Progenitor cell of endocrine pancreas (in vitro differentiated cells): Measurements from ENCODE around the gene SPRYD4. TPM values are rescaled to one million over a fixed set of nuclear protein-coding genes. Genes with fewer than 3 reads are reported as not detected.

ENCODE experiments used
- DNase-seq: peaks from one replicate; pipeline ENCODE4 v3.0.0; 2021; ENCODE audit warnings: low spot score; ENCODE audit not compliant: unreplicated experiment
- H3K27ac Mint-ChIP-seq: 2 replicates; pipeline ENCODE4 v1.8.0; 2021; ENCODE audit warnings: mild to moderate bottlenecking, moderate library complexity, mixed read lengths
- H3K27me3 Mint-ChIP-seq: 2 replicates; pipeline ENCODE4 v1.8.0; 2021; ENCODE audit warnings: mixed read lengths
- H3K36me3 Mint-ChIP-seq: 2 replicates; pipeline ENCODE4 v1.8.0; 2022; ENCODE audit warnings: mixed read lengths; ENCODE audit not compliant: insufficient read depth
- H3K4me1 Mint-ChIP-seq: 2 replicates; pipeline ENCODE4 v1.8.0; 2021; ENCODE audit warnings: low read depth, mixed read lengths
- H3K4me3 Mint-ChIP-seq: 2 replicates; pipeline ENCODE4 v1.8.0; 2021; ENCODE audit warnings: low read depth, mild to moderate bottlenecking, moderate library complexity, mixed read lengths
- H3K9me3 Mint-ChIP-seq: 2 replicates; pipeline ENCODE4 v1.8.0; 2021; ENCODE audit warnings: low read depth, mixed read lengths
- total RNA-seq: library from RNA; stranded (reverse); gene quantifications from 2 replicates; pipeline ENCODE4 v1.2.1, GENCODE V29; 2021
- TF ChIP-seq, protein P1 (sequence below): fragments of 200-600 bp; sonication (generic); IDR thresholded peaks from one replicate; pipeline ENCODE4 v1.5.0; 2021; ENCODE audit warnings: antibody characterized with exemption, mild to moderate bottlenecking; ENCODE audit not compliant: unreplicated experiment

SPRYD4 gene
- total RNA-seq, 1 donor from 2014 or later: 4.6 TPM

DNA sequence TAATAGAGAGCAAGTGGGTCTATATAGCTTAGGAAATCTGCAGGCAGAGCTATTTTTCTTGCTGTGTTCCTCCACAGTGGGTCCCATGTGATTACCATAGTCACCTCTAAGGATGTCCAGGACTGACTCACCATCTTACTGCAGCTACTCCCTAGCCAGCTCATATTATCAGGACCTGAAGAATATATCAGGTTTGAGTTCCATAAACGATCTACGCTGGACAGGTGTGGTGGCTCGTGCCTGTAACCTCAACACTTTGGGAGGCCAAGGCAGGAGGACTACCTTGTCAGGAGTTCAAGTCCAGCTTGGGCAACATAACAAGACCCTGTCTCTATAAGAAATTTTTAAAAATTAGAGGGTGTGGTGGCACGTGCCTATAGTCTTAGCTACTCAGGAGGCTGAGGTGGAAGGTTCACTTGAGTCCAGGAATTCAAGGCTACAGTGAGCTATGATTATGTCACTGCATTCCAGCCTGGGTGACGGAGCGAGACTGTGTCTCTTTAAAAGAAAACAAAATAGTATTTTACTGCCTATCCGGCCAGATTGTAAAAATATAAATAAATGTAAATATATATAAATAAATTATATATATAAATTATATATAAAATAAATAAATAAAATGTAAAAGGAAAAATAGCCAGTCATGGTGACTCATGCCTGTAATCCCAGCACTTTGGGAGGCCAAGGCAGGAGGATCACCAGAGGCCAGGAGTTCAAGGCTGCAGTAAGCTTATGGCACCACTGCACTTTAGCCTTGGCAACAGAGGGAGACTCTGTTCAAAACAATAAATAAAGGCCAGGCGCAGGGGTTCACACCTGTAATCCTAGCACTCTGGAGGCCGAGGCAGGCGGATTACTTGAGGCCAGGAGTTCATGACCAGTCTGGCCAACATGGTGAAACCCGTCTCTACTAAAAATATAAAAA is 6.9 kb upstream of the SPRYD4 start:
- H3K27me3 Mint-ChIP-seq: peaks cover 2% of the 10 kb centered on the region
- TF ChIP-seq, protein P1, sequence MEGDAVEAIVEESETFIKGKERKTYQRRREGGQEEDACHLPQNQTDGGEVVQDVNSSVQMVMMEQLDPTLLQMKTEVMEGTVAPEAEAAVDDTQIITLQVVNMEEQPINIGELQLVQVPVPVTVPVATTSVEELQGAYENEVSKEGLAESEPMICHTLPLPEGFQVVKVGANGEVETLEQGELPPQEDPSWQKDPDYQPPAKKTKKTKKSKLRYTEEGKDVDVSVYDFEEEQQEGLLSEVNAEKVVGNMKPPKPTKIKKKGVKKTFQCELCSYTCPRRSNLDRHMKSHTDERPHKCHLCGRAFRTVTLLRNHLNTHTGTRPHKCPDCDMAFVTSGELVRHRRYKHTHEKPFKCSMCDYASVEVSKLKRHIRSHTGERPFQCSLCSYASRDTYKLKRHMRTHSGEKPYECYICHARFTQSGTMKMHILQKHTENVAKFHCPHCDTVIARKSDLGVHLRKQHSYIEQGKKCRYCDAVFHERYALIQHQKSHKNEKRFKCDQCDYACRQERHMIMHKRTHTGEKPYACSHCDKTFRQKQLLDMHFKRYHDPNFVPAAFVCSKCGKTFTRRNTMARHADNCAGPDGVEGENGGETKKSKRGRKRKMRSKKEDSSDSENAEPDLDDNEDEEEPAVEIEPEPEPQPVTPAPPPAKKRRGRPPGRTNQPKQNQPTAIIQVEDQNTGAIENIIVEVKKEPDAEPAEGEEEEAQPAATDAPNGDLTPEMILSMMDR: no peak
- H3K9me3 Mint-ChIP-seq: no peaks in the 10 kb centered on the region
- no peaks in the 10 kb centered on the region for H3K36me3 Mint-ChIP-seq
- no peaks in the 10 kb centered on the region for H3K4me1 Mint-ChIP-seq
- no peak overlapping the region for H3K27ac Mint-ChIP-seq
- no peak overlapping the region for H3K4me3 Mint-ChIP-seq
- DNase-seq: no peak

DNA sequence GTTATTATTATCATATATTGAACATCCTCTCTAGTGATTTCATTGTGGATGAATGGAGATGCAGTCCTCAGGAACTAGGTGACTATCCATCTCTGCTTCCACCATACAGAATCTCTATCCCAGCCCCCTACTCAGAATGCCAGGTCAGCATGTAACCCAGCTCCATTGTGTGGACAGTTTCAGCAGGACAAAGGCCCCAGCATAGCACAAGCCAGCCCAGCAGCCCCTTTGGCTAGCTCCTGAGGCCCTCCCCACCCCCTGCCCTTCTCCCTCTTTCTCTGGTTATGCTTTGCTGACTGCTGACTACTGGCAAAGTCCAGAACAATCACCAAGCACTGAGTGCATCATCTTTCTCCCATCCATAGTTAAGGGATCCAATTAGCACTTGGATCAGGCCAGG is 5.8 kb upstream of the SPRYD4 start:
- TF ChIP-seq, protein P1: no peak
- no peaks in the 10 kb centered on the region for H3K36me3 Mint-ChIP-seq
- no peak overlapping the region for H3K27ac Mint-ChIP-seq
- no peak overlapping the region for H3K4me3 Mint-ChIP-seq
- DNase-seq: no peak
- H3K9me3 Mint-ChIP-seq: no peaks in the 10 kb centered on the region
- H3K27me3 Mint-ChIP-seq: peaks cover 2% of the 10 kb centered on the region
- H3K4me1 Mint-ChIP-seq: no peaks in the 10 kb centered on the region

DNA sequence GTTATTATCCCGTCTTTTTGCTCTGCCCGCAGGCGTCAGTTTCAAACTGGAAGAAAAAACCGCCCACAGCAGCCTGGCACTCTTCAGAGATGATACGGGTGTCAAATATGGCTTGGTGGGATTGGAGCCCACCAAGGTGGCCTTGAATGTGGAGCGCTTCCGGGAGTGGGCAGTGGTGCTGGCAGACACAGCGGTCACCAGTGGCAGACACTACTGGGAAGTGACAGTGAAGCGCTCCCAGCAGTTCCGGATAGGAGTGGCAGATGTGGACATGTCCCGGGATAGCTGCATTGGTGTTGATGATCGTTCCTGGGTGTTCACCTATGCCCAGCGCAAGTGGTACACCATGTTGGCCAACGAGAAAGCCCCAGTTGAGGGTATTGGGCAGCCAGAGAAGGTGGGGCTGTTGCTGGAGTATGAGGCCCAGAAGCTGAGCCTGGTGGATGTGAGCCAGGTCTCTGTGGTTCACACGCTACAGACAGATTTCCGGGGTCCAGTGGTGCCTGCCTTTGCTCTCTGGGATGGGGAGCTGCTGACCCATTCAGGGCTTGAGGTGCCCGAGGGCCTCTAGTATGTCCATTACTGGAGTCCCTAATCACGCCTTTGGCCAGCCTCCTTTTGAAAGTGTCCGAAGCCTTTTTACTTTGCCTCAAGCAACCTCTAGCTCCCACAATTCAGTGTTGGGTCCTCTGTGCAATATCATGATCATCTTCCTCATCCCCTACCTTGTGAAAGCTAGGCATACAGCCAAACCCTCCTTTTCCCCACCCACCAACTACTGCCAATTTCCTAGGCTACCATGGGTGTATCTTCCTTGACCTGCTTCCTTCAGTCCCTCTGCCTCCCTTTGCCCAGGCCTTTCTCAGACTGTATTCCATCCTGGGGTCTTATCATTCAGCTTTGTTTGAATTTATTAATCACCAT is 891 bp downstream of the SPRYD4 start:
- no peaks in the 10 kb centered on the region for H3K9me3 Mint-ChIP-seq
- peaks cover 1% of the 10 kb centered on the region for H3K36me3 Mint-ChIP-seq
- TF ChIP-seq, protein P1: no peak
- peaks cover 2% of the 10 kb centered on the region for H3K27me3 Mint-ChIP-seq
- peak overlapping the region; percentile 98 for H3K27ac Mint-ChIP-seq
- peak overlapping the region; percentile 92 for H3K4me3 Mint-ChIP-seq
- peaks cover 7% of the 10 kb centered on the region for H3K4me1 Mint-ChIP-seq
- no peak for DNase-seq

DNA sequence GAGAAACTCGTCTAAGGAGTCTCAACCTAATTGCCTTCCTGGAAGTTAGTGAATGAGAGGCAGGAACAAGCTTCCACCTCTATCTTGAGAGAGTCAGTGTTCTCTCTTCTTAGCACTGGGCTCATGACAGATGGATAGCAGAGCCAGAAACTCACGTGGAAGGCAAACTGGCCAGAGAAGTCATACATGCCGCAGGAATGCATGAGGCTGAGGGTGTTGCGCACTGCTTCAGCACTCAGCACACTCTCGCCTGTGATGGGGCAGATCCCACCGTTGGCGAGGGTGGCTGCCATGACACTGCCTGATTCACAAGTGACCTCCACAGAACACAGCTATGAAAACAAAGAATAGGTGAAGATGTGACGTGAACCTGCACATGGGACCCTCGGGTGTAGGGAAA is 6.0 kb downstream of the SPRYD4 start:
- H3K36me3 Mint-ChIP-seq: peaks cover 1% of the 10 kb centered on the region
- no peaks in the 10 kb centered on the region for H3K27me3 Mint-ChIP-seq
- no peak overlapping the region for H3K4me3 Mint-ChIP-seq

More for the DNA sequence above, 6.0 kb downstream of the SPRYD4 start:
- H3K9me3 Mint-ChIP-seq: no peaks in the 10 kb centered on the region
- H3K27ac Mint-ChIP-seq: no peak overlapping the region
- DNase-seq: no peak
- TF ChIP-seq, protein P1: no peak
- H3K4me1 Mint-ChIP-seq: peaks cover 4% of the 10 kb centered on the region
